Measurements from ENCODE around the gene PTPRK. TPM values are rescaled to one million over a fixed set of nuclear protein-coding genes. Genes with fewer than 3 reads are reported as not detected.

PTPRK gene
- total RNA-seq, 1 donor from 2014 or later: 50.3 TPM

- Mint-ChIP-seq H3K9me3 (ENCODE audit: unreplicated experiment) (no peaks in the 10 kb centered on the region), H3K27me3 (ENCODE audit: unreplicated experiment) (no peaks in the 10 kb centered on the region), H3K27ac (ENCODE audit: unreplicated experiment) (no peak overlapping the region), H3K36me3 (ENCODE audit: unreplicated experiment) (no peaks in the 10 kb centered on the region), H3K4me3 (ENCODE audit: unreplicated experiment) (no peak overlapping the region), H3K4me1 (ENCODE audit: low read depth, unreplicated experiment) (no peaks in the 10 kb centered on the region)
- no peak for TF ChIP-seq CTCF (IDR thresholded peaks at IDR 0.05; ENCODE audit: partially characterized antibody, unreplicated experiment)
- DNase-seq: no peak
Measured at GRCh38 chr6:128032042-128032441, 488.4 kb downstream of the PTPRK start.

- Mint-ChIP-seq H3K9me3 (ENCODE audit: unreplicated experiment) (no peaks in the 10 kb centered on the region), H3K4me3 (ENCODE audit: unreplicated experiment) (no peak overlapping the region), H3K27me3 (ENCODE audit: unreplicated experiment) (no peaks in the 10 kb centered on the region), H3K4me1 (ENCODE audit: low read depth, unreplicated experiment) (peaks cover 6% of the 10 kb centered on the region), H3K27ac (ENCODE audit: unreplicated experiment) (no peak overlapping the region), H3K36me3 (ENCODE audit: unreplicated experiment) (no peaks in the 10 kb centered on the region)
- no peak for TF ChIP-seq CTCF (IDR thresholded peaks at IDR 0.05; ENCODE audit: partially characterized antibody, unreplicated experiment)
- no peak for DNase-seq
Measured at GRCh38 chr6:128029826-128030225, 490.6 kb downstream of the PTPRK start.

GRCh38 chr6:128028183-128028582 is 492.2 kb downstream of the PTPRK start:
- Mint-ChIP-seq H3K27ac (ENCODE audit: unreplicated experiment) (no peak overlapping the region), H3K4me1 (ENCODE audit: low read depth, unreplicated experiment) (peaks cover 6% of the 10 kb centered on the region), H3K27me3 (ENCODE audit: unreplicated experiment) (no peaks in the 10 kb centered on the region), H3K36me3 (ENCODE audit: unreplicated experiment) (no peaks in the 10 kb centered on the region), H3K4me3 (ENCODE audit: unreplicated experiment) (no peak overlapping the region), H3K9me3 (ENCODE audit: unreplicated experiment) (peaks cover 1% of the 10 kb centered on the region)
- DNase-seq: no peak
- no peak for TF ChIP-seq CTCF (IDR thresholded peaks at IDR 0.05; ENCODE audit: partially characterized antibody, unreplicated experiment)

- Mint-ChIP-seq H3K9me3 (ENCODE audit: unreplicated experiment) (peaks cover 1% of the 10 kb centered on the region), H3K4me3 (ENCODE audit: unreplicated experiment) (no peak overlapping the region), H3K4me1 (ENCODE audit: low read depth, unreplicated experiment) (peaks cover 6% of the 10 kb centered on the region), H3K27me3 (ENCODE audit: unreplicated experiment) (no peaks in the 10 kb centered on the region), H3K27ac (ENCODE audit: unreplicated experiment) (no peak overlapping the region), H3K36me3 (ENCODE audit: unreplicated experiment) (no peaks in the 10 kb centered on the region)
- no peak for DNase-seq
- TF ChIP-seq CTCF (IDR thresholded peaks at IDR 0.05; ENCODE audit: partially characterized antibody, unreplicated experiment): no peak
Measured at GRCh38 chr6:128025478-128025877, 494.9 kb downstream of the PTPRK start.

- Mint-ChIP-seq H3K27ac (ENCODE audit: unreplicated experiment) (no peak overlapping the region), H3K36me3 (ENCODE audit: unreplicated experiment) (no peaks in the 10 kb centered on the region), H3K4me3 (ENCODE audit: unreplicated experiment) (no peak overlapping the region), H3K9me3 (ENCODE audit: unreplicated experiment) (peaks cover 1% of the 10 kb centered on the region), H3K27me3 (ENCODE audit: unreplicated experiment) (no peaks in the 10 kb centered on the region), H3K4me1 (ENCODE audit: low read depth, unreplicated experiment) (peaks cover 6% of the 10 kb centered on the region)
- no peak for TF ChIP-seq CTCF (IDR thresholded peaks at IDR 0.05; ENCODE audit: partially characterized antibody, unreplicated experiment)
- DNase-seq: no peak
Measured at GRCh38 chr6:128024969-128025368, 495.4 kb downstream of the PTPRK start.

All from glutamatergic neuron (in vitro differentiated cells).